K562 (cell line): ENCODE measurements around the gene ZNF772. TPM values are rescaled to one million over a fixed set of nuclear protein-coding genes. Genes with fewer than 3 reads are reported as not detected.

Source experiments
- CUX1 ChIP-seq: fragments of 200-800 bp; sonication (Bioruptor generic); IDR thresholded peaks from 2 replicates; pipeline ENCODE4 v1.6.1; 2016; ENCODE audit warnings: missing genetic modification characterization, missing compliant biosample characterization
- IRF9 ChIP-seq: fragments of 450-650 bp; IDR thresholded peaks from 2 replicates; pipeline ENCODE4 v1.6.1; 2016; ENCODE audit warnings: missing biosample characterization, missing genetic modification characterization
- MCM2 ChIP-seq: fragments of 450-650 bp; IDR thresholded peaks from 2 replicates; pipeline ENCODE4 v1.6.1; 2017; ENCODE audit warnings: low read depth, mild to moderate bottlenecking
- NEUROD1 ChIP-seq: fragments of 150-350 bp; IDR thresholded peaks from 2 replicates; pipeline ENCODE4 v1.6.1; 2014; ENCODE audit warnings: borderline replicate concordance, low read length, low read depth; ENCODE audit not compliant: partially characterized antibody
- NFRKB ChIP-seq: fragments of 450-650 bp; IDR thresholded peaks from 2 replicates; pipeline ENCODE4 v1.6.1; 2016; ENCODE audit warnings: low read depth
- RCOR1 ChIP-seq, 2 experiments: IDR thresholded peaks; 2 replicates each; pipeline ENCODE4 v1.6.1; 2012; ENCODE audit warnings: low read depth in 2 of 2, low read length in 2 of 2, borderline replicate concordance in 1 of 2, improper control_type of control experiment in 1 of 2
- RFX7 ChIP-seq: fragments of 250-450 bp; sonication (Bioruptor Pico); IDR thresholded peaks from 2 replicates; pipeline ENCODE4 v1.5.1; 2021; ENCODE audit warnings: mild to moderate bottlenecking
- ZEB2 ChIP-seq: fragments of 450-650 bp; IDR thresholded peaks from 2 replicates; pipeline ENCODE4 v1.6.1; 2016
- polyA plus RNA-seq, 8 experiments: library from polyadenylated mRNA; depleted of rRNA in 4 of 8; stranded (reverse) in 5 of 8; unstranded in 3 of 8; fragments of >200 nt; fragmentation: Nextera tagmentation in 2 of 8; fragmentation: Illumina TruSeq in 1 of 8; extraction: Ambion mirVana in 2 of 8; extraction: Trizol in 1 of 8; gene quantifications; 2 replicates each; pipeline versions ENCODE4 v1.2.1 to v1.2.3, GENCODE V29; 2011 to 2014; ENCODE audit warnings: inconsistent platforms in 1 of 8, missing spikeins in 1 of 8
- total RNA-seq, 7 experiments: library from RNA; depleted of rRNA in 6 of 7; stranded (reverse); fragments of >200 nt in 6 of 7; fragmentation: Illumina TruSeq in 2 of 7; extraction: Trizol in 2 of 7; gene quantifications; 2 replicates each; pipeline versions ENCODE4 v1.2.1 to v1.2.3, GENCODE V29; 2011 to 2021; ENCODE audit warnings: low replicate concordance in 1 of 7
- TF ChIP-seq, protein P1 (sequence below), 2 experiments: fragments of 250-450 bp in 1 of 2; fragments of 450-650 bp in 1 of 2; sonication (Bioruptor Pico) in 1 of 2; IDR thresholded peaks; 2 replicates each; pipeline versions ENCODE4 v1.6.1 to v1.8.0; 2016 to 2021; ENCODE audit warnings: mild to moderate bottlenecking in 2 of 2, moderate library complexity in 2 of 2, missing compliant biosample characterization in 1 of 2, missing genetic modification characterization in 1 of 2

ZNF772 gene
- total and polyA plus RNA-seq, 9 of the 15 experiments (the other 6 are each of a cell fraction or from before 2014, with no cell fraction given) = 0.13 to 1.9 (median 1.1) TPM

- TF ChIP-seq CUX1 (no peak), RFX7 (CRISPR knock-in tag) (no peak), IRF9 (no peak), RCOR1 (IDR thresholded peaks at IDR 0.05; ENCODE audit: borderline replicate concordance in 1 of 2, low read depth in 2 of 2, low read length in 2 of 2) (peak in 1 of 2 experiments; percentile 54; a peak in 1 of 4 replicates), ZEB2 (no peak), NEUROD1 (no peak), MCM2 (no peak), NFRKB (no peak)
- TF ChIP-seq, protein P1, sequence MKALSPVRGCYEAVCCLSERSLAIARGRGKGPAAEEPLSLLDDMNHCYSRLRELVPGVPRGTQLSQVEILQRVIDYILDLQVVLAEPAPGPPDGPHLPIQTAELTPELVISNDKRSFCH (CRISPR knock-in tag; IDR thresholded peaks at IDR 0.05) = no peak
- TF ChIP-seq, protein P1 (tag; IDR thresholded peaks at IDR 0.05) = no peak
Observed at GRCh38 chr19:57436417-57436816, 40.9 kb downstream of the ZNF772 start (continued).
